Measurements from ENCODE around the gene IRF4.

Gene IRF4

DNA sequence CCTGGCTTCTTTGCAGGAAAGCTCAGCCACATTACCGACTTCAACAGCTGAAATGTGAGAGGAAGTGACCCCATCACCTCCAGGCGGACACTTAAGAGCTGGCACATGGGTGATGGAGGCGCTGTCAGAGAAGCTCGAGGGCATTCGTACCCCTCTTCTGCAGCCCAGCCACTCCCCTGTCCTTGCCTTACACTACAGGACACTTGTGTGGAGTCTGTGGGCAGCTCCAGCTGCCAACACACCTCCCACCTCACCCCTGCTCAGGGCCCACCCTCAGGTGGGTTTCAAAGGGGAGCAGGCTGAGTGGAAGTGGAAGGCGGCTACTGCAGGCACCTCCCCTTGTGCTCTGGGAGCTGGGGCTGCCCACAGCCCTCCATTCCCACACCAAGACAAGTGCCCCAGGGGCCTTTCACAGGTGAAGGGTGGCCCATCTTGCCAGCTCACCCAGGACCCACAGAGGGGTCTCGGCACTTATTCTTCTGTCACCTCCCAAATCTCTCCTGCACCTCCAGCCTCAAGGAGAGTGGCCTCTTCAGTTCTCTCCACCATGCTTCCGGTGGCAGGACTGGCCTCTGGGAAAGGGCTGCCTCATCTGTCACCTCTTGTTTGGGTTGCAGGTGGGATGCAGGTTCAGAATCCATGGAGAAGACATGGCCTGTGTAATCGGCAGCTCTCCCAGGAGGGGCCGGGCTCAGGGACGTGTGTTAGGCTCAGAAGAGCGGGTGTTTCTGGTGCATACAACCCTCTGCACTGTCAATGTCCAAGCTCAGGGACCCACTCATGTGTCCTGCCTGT lies 49.8 kb downstream of the IRF4 start:
- no peak for DNase-seq (ENCODE audit: low read depth in 2 of 2, low spot score in 1 of 2)

DNA sequence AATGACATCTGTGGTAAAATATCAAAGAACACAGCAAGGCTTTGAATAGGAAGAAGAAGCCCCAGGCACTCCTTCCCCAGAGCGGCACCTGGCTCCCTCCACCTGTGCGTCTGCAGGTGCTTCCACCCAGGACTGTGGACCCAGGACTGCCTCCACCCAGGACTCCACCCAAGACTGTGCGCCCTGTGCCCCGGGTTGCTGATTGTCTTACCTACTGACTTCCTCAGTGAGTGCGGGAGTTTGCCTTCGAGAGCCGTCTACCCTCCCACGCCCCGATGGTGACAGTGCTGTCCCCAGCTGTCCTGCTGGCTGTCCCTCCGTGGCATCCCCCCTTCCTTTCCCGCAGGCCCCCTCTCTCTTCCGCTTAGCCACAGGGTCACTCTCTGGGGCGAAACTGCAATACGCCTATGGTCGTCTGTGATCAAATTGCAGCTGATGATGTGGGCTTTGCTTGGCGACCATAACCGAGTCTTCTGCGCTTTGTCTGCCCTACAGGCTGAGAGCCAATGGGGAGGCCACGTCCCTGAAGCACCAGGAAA lies 52.1 kb downstream of the IRF4 start:
- DNase-seq (ENCODE audit: low read depth in 2 of 2, low spot score in 1 of 2), result no peak

DNA sequence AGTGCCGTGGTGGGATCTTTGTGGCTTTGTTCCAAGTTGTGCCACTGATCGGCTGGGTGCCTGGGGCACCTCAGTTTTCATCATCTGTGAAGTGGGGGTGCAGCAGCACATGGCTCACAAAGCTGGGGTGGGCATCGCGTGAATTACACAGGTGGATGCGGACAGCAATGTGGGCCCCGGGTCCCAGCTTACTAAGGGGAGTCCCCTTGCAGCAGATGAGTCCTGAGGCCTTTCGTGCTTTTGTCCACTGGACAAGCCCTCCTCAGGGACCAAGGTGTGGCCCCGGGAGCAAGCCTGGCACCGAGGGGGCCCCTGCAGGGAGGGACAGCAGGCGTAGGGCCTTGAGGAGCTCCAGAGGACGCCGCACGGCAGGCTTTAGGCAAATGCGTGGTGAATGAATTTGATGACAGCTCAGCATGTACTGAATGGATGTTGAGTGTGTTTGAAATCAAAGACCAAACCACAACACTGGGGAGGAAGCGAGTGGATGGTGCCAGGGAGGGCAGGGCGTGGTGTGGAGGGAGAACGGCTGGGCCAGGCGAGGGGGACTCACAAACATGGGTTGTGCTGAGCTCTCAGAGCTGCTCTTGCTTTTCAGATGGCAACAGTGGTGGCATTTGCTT lies 53.2 kb downstream of the IRF4 start:
- no peak for DNase-seq (ENCODE audit: low read depth in 2 of 2, low spot score in 1 of 2)

DNA sequence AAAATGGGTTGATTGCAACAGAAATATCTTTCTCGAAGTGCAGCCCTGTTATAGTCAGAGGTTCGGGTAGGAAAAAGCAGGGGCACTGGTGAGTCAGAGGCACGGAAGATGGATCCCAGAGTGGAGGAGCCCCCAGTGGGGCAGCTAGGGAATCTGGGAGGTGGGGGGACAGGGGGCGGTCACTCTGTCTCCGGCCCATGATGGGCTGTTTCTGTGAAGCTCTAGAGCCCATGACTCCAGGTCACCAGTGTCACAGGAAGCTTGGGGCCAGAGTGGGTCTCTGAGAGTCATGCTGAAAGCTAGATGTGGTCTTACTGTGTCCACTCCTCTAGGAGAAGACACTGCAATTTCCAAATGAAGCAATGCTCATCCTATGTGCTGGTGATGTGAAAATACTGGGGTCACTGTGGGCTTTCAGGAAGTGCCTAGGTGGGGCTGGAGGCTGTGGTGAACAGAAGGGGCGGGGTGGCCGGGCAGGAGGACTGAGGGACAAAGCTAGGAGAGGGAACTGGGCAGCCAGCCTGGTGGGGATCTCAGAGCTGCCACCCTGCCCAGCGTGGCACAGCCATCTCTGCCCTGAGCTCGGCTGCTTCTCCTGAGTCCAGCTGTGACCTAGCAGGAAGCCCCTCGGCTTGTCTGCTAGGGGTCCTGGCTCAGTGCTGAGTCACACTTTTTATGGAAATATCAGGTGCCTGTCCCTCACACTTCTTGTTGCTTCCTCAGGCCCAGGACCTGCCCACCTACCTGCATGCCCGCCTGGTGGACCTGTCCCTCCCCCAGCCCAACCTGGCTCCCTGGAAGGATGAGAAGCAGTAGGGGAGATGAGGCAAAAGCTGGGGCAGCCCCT lies 54.2 kb downstream of the IRF4 start:
- no peak for DNase-seq (ENCODE audit: low read depth in 2 of 2, low spot score in 1 of 2)

DNA sequence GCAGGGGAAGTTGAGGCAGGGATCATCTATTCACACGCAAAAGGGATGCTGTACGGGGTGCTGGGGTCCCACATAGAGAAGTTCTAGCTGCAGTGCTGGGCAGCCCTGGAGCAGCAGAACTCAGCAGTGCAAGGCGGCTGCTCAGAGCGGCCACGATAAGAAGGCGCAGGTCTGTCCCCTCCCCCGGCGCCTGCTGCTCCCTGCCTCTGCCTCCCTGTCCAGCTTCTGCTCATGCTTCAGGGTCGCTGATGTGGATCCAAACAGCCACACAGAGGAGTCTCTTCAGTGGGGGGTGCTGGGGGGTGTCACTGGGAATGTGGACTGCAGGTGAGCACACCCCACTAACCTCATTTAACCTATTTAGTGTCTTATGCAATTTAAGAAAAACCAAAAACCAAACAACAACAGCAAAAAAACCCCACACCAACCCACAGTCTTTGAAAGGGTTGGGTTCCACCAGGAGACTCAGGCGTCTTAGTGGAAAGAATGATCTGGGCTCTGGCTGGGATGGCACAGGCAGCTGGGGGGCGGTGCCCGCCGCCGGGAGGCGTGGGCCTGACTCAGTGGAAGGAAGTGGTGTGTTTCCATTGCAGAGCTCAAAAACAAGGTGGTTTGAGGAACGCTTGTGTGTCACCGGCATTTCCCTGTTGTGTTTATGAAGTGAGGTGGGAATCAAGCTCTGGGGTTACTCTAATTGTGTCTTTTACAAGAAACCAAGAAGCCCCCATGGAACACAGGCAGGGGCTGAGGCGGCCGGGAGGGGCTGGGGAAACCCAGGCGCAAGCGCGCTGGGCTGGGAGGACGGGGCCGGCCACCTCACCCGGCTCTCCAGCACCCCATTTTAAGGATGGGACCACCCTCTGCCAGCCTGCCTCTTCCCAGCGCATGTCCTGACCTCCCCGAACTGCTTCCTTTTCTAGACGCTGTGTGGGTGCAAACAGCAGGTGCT lies 55.1 kb downstream of the IRF4 start:
- peak; percentile 64 to 84 for DNase-seq (ENCODE audit: low read depth in 2 of 2, low spot score in 1 of 2)

DNA sequence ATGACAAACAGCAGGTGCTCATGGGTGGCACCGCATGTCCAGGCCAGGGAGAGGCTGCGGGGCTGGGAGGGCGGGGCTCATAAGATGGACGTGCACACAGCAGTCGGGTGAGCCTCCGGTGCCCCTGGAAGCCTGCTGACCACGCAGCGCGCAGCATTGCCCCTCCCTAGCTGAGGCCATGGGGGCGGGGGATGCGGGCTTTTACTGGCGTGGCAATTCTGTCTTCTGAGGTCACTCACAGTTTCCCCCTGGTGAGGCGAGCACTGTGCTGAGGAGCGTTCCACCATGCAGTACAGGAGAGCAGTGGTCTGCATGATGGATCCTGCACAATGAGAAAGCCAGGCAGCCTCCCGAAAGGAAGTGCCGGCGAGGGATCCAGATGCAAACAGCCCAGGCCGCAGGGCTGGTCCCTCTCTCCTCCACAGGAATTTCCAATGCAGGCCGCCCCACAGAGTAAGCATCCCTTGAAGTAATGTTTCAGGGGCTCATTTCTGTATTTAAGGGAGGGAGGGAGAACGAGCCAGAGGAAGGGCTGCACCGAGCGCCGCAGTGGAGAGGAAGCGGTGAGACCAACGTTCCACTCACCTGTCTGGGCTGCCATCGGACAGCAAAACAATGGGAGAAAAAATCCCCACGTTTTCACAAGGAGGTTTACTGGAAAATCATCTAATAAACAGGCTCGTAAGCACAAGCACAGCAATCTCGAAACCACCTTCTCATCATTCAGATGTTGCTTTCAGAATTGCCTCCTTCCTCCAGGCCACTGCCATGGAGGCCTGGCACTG lies 56.0 kb downstream of the IRF4 start:
- DNase-seq (ENCODE audit: low read depth in 2 of 2, low spot score in 1 of 2), result no peak

DNA sequence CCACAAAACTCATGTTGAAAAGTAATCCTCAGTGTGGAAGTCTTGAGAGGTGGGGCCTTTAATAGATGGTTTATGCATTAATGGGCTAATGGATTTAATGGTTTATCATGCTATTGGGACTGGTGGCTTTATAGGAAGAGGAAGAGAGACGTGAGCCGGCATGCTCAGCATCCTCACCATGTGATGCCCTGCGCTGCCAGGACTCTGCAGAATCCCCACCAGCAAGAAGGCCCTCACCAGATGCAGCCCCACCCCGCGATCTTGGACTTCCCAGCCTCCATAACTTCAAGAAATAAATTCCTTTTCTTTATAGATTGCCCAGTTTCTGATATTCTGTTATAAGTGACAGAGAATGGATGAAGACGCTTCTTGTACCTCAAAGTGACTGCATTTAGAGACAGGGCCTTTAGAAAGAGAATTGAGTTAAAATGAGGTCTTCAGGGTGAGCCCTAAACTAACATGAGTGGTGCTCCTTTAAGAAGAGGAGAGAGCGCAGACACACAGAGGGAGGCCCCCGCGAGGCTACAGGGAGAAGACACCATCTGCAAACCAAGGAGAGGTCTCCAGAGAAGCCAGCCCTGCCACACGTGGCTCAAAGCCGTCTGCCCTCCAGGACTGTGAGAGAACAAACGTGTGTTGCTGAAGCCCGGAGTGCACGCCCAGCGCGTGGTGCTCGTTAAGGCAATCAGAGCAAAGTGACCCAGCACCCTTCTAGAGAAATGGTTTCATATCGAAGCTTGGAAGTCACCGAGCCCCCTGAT lies 56.9 kb downstream of the IRF4 start:
- DNase-seq (ENCODE audit: low read depth in 2 of 2, low spot score in 1 of 2), result no peak

DNA sequence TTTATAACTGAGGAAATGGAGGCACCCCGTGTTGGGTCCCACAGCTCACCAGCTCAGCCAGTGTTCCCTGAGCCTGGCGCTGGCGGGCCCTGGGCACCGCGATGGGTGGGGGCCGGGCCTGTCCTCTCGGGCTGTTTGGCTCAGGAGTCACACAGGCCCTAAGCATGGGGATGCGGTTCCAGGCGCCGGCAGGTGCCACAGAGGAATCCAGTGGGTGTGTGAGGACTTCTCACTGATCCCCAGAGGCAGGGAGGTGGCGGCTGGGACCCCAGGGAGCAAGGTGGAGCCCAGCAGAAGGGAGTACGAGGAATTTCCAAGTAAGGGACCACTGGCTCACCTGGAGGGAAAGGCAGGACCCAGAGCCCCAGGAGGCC lies 57.5 kb downstream of the IRF4 start:
- DNase-seq (ENCODE audit: low read depth in 2 of 2, low spot score in 1 of 2), result no peak

DNA sequence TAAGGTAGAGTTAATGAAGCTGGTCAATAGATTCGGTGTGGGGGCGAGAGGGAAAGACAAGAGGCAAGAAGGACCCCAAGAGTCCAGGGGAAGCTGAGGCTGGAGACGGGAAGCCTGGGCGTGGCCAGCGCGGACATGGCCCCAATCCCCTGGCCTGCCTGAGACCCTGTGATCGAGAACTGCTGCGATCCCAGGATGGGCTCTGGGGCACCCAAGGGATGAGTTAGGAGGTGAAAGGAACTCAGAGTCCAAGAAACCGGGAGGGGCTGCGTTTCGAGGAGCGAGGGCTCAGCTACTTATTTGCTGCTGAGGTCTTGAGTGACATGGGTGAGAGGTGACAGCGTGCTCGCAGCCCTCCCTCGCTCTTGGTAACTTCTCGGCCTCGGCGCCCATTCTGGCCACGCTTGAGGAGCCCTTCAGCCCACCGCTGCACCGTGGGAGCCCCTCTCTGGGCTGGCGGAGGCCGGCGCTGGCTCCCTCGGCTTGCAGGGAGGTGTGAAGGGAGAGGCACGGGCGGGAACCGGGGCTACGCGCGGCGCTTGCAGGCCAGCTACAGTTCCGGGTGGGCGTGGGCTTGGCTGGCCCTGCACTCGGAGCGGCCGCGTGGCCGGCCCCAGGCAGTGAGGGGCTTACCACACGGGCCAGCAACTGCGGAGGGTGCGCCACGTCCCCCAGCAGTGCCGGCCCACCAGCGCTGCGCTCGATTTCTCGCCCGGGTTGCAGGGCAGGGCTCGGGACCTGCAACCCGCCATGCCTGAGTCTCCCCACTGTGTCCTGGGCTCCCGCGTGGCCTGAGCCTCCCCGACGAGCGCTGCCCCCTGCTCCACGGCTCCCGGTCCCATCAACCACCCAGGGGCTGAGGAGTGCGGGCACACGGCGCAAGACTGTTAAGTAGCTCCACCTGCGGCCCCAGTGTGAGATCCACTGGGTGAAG lies 58.2 kb downstream of the IRF4 start:
- no peak for DNase-seq (ENCODE audit: low read depth in 2 of 2, low spot score in 1 of 2)

DNA sequence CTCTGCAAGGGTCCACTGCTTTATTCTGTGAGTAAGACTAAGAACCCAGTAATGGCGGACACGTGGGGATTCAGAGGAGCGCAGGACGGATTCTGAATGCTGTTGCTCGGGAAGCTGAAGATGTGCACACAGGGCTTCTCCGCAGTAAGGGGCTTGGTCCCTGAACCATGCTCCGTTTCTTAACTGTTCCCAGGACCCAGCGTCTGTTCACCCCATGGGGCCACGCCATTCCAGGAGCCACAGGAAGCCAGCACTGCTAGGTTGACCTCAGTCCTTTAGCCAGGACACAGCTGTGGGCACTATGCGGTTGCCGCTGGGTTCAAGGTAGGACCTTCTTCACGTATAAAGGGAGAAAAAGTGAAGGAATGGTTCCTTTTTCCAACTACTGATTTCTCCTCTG lies 59.8 kb downstream of the IRF4 start:
- DNase-seq (ENCODE audit: low read depth in 2 of 2, low spot score in 1 of 2), result no peak

DNA sequence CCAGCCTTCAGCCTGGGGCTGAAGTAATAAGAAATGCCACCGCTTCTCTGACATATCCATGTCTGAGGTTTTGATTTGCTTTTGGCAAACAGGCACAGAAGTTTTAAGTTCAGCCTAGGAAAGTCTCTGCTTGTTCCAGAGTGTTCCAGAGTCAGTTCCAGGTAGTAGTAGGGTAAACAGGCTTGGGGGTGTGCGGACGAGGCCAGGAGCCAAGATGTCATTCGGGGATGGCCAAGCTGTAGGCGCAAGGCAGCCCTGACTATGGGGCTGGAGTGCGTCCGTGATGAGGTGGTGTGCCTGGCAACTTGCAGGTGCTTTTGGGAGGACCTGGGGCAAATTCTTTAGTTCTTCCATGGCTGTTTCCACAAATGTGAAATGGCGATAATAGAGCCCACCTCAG lies 60.3 kb downstream of the IRF4 start:
- DNase-seq (ENCODE audit: low read depth in 2 of 2, low spot score in 1 of 2), result no peak

DNA sequence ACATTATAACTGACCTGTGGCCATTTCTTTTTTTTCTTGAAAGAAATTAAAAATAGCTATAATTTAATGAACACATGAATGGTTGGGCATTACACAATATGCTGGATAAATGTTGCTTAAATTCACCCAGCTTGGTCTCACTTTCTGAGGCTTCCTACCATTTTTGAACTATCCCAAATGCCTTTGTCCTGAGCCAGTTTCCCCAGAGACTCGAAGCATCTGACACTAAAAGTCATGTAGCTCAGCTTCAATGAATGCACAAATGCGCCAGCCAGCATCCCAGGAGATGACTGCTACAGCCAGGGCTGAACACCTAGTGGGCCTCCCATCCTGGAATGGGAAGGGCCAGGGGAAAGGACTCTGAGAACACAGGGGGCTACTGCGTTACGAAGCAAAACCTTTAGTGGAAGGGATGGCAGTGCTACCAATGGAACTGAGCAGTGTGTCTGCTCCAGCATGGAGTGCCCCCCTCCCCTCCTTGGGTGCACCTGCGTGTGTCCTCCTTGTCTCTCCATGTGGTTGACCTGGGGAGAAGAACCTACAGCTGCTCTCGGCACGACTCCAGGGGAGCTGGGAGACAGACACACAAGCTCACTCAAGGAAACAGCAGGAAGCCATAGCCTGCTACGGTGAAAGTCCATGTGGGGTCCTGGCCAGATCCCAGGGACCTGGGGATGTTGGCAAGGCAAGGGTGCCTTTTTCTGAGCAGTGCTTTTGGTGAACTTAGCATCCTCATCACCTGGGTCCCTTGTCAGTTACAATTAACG lies 60.9 kb downstream of the IRF4 start:
- no peak for DNase-seq (ENCODE audit: low read depth in 2 of 2, low spot score in 1 of 2)

DNA sequence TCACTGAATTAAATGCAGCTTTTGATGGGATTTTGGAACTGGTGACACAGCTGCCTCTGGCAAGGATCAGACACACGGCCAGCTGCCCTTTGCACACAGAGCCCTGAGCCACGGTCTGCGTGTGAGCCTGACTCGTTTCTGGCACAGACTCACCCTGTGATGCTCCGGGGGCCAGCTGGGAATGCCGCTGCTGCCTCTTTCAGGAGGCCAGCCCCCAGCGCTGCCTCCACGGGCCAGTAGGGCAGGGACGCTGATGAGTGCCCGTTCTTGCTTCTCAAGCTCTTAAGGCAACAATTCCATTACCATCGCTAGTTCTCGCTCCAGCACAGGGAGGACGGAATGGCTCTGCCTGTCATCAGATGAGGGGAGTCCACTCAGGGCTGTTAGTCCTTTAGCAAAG lies 61.6 kb downstream of the IRF4 start:
- no peak for DNase-seq (ENCODE audit: low read depth in 2 of 2, low spot score in 1 of 2)

DNA sequence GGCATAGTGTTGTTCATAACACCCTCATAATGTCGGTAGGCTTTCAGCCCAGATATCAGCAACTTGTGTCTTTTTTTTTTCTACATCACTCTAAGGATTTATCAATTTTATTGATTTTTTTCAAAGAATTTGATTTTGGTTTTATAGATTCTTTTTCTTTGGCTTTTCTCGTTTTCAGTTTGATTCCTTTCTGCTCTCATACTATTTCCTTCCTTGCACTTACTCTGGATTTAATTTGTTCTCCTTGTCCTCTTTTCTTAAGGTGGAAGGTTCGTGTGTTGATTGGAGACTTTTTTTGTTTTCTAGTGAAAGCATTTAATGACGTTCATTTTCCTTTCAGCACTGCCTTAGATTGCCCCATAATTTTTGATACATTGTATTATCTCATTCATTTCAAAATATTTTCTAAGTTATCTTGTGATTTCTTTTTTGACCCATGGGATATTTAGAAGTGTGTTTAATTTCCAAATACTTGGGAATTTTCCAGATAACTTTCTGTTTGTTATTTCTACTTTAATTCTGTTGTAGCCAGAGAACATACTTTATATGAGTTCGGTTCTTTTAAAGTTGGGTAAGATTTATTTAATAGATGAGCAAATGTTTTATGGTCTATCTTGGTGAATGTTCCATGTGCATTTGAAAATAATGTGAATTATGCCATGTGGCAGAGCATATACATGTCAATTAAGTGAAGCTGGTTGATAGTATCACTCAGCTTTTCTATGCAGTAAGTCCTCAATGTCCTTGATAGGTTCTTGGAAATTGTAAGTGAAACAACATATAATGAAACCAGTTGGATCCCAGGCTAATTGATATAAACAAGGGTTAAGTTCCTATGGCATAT lies 62.8 kb downstream of the IRF4 start:
- DNase-seq (ENCODE audit: low read depth in 2 of 2, low spot score in 1 of 2), result no peak

DNA sequence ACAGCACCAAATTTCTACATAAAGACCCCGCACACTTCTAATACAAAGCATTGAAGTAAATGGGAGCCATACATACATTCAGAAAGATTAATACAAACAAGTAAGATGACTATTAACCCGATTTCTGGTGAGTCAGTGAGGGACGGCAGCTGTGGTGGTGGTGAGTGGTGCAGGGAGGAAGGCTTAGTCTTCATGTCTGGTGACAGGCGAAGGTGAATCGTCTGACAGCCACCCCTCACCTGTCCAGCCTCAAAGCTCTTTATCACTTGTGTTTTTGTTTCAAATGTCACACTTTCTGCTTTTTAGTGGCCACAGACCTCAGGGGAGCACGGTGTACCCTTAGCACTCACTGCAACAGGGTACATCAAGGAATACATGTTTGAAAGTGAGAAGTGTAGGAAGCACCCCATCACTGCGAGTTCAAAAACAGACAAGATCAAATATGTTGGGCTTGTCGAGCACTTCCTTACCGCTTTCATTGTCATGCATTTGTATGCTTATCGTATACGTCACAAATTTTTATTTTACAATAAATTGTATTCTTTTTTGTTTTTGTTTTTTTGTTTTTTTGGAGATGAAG lies 63.5 kb downstream of the IRF4 start:
- no peak for DNase-seq (ENCODE audit: low read depth in 2 of 2, low spot score in 1 of 2)

DNA sequence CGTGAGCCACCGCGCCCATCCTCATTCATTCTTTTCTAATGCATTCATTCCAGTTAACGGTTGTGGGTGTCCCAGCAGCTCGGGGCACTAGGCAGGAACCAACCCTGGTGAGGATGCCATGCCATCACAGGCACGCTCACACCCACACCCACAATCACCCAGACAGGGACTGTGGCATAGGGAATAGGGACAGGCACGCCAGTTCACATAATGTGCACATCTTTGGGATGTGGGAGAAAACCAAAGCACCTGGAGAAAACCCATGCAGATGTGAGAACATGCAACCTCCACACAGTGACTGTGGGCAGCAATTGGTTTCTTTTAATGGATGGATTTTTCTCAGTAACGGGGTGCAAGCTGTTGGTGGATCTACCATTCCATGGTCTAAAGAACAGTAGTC lies 64.3 kb downstream of the IRF4 start:
- DNase-seq (ENCODE audit: low read depth in 2 of 2, low spot score in 1 of 2), result no peak

Measured in stimulated activated CD8-positive, alpha-beta memory T cell treated with anti-CD3 and anti-CD28 coated beads, Interleukin-4, amount 100 ng/mL, for 1 hour (primary cell).